Fibroblast of skin of back (primary cell): ENCODE measurements around the gene PIWIL4.

Source experiments
- DNase-seq: peaks from one replicate; pipeline ENCODE4 v3.0.0-alpha.2; 2013

PIWIL4 gene

GRCh38 chr11:94665116-94665659 is 98.0 kb downstream of the PIWIL4 start:
- no peak for DNase-seq

- DNase-seq = no peak
Observed at GRCh38 chr11:94666792-94667721, 99.9 kb downstream of the PIWIL4 start.

DNA sequence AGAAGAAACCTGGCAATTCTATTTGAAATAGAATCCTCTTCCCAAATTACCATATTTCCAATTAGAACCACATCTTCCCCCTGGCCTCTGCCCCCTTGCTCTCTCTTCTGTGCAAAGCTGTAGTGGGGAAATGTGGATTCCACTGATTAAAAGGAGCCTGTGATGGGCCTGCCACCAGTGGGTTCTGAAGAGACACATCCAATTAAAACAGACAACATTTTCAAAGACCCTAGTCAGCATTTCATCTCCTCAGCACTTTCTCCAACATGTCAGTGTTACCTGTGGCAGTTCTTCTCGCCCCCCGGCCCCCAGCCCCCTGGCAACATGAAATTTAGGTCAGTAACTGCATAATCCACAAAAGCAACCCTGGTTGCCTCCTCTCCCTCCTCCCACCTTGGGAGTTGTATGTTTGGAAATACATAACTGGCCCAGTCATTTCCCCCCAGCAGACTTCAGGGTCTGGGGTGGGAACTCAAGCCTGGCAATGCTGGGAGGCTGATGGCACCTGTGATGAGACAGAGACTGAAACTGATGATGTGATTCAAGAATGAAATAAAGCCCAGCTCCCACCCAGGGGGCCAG is 101.1 kb downstream of the PIWIL4 start:
- DNase-seq = no peak

- no peak for DNase-seq
Observed at GRCh38 chr11:94669023-94669422, 101.9 kb downstream of the PIWIL4 start.
